H1 (cell line): ENCODE data around the gene FAF2. TPM values are rescaled to one million over a fixed set of nuclear protein-coding genes. Genes with fewer than 3 reads are reported as not detected.

Experiments
- CTCF ChIA-PET: fragments of 300-600 bp; sonication (Branson Sonifier 250); formaldehyde crosslinking; loops from one replicate; lab custom pipeline; 2021; ENCODE audit not compliant: partially characterized antibody; lab: Charles Lee
- POLR2A ChIA-PET: fragments of 300-600 bp; sonication (Branson Sonifier 250); formaldehyde crosslinking; loops from one replicate; lab custom pipeline; 2021; ENCODE audit warnings: inconsistent platforms; ENCODE audit not compliant: partially characterized antibody; lab: Charles Lee
- DNase-seq, 2 experiments: peaks; one replicate each; pipeline versions ENCODE4 v3.0.0 to v3.0.0-alpha.2; 2010 to 2022; ENCODE audit warnings: low spot score in 2 of 2, low read depth in 1 of 2, mixed read lengths in 1 of 2
- FAIRE-seq: peaks from 2 replicates; lab custom pipeline; 2011; peaks lifted over from hg19 to GRCh38; lab: Jason Lieb, UNC
- H2AFZ ChIP-seq: 2 replicates; pipeline ENCODE4 v1.8.1; 2012; ENCODE audit warnings: low read length, inconsistent platforms
- H2AK5ac ChIP-seq: 2 replicates; pipeline ENCODE4 v1.6.1; 2013; ENCODE audit warnings: low read depth, low read length
- H2BK120ac ChIP-seq: replicated peaks from 2 replicates; pipeline ENCODE3; 2013; ENCODE audit warnings: low read depth, low read length, inconsistent platforms
- H2BK12ac ChIP-seq: 2 replicates; pipeline ENCODE4 v1.6.1; 2013; ENCODE audit warnings: low read depth, low read length
- H2BK15ac ChIP-seq: 2 replicates; pipeline ENCODE4 v1.6.1; 2013; ENCODE audit warnings: low read length
- H2BK20ac ChIP-seq: 2 replicates; pipeline ENCODE4 v1.6.1; 2013; ENCODE audit warnings: low read length
- H2BK5ac ChIP-seq: 2 replicates; pipeline ENCODE4 v1.6.1; 2013; ENCODE audit warnings: low read depth, low read length
- H3K14ac ChIP-seq: 2 replicates; pipeline ENCODE4 v1.6.1; 2013; ENCODE audit warnings: inconsistent platforms; ENCODE audit not compliant: insufficient read length
- H3K18ac ChIP-seq: 2 replicates; pipeline ENCODE4 v1.6.1; 2013; ENCODE audit warnings: low read length; ENCODE audit errors: extremely low read depth
- H3K23ac ChIP-seq: 2 replicates; pipeline ENCODE4 v1.6.1; 2013; ENCODE audit warnings: inconsistent platforms; ENCODE audit not compliant: insufficient read length
- H3K23me2 ChIP-seq: 2 replicates; pipeline ENCODE4 v1.6.1; 2013; ENCODE audit warnings: low read depth, low read length
- H3K27ac ChIP-seq: 2 replicates; pipeline ENCODE4 v1.6.1; 2011; ENCODE audit warnings: low read depth, low read length, inconsistent platforms
- H3K27me3 ChIP-seq, 4 experiments: replicated peaks in 1 of 4; 1 replicate in 1 of 4; 2 replicates in 3 of 4; pipeline versions ENCODE4 v1.6.1 to v1.8.1; 2011 to 2013; ENCODE audit warnings: low read length in 3 of 4, mild to moderate bottlenecking in 3 of 4, inconsistent platforms in 2 of 4, mixed read lengths in 2 of 4, moderate library complexity in 1 of 4; ENCODE audit not compliant: control insufficient read depth in 3 of 4, insufficient read depth in 3 of 4; ENCODE audit errors: extremely low read depth in 1 of 4
- H3K36me3 ChIP-seq, 4 experiments: 2 replicates each; pipeline versions ENCODE4 v1.6.1 to v1.8.1; 2011 to 2013; ENCODE audit warnings: mild to moderate bottlenecking in 4 of 4, low read length in 3 of 4, moderate library complexity in 2 of 4, control low read depth in 1 of 4, inconsistent platforms in 1 of 4; ENCODE audit not compliant: insufficient read depth in 4 of 4, control insufficient read depth in 2 of 4
- H3K4ac ChIP-seq: replicated peaks from 2 replicates; pipeline ENCODE3; 2013; ENCODE audit warnings: low read length, low read depth, mixed read lengths, inconsistent platforms; ENCODE audit not compliant: insufficient read length
- H3K4me1 ChIP-seq, 4 experiments: replicated peaks in 1 of 4; 1 replicate in 1 of 4; 2 replicates in 3 of 4; pipeline versions ENCODE4 v1.6.1 to v1.8.1; 2011 to 2013; ENCODE audit warnings: low read length in 3 of 4, inconsistent platforms in 2 of 4, mixed read lengths in 1 of 4; ENCODE audit not compliant: insufficient read depth in 4 of 4, control insufficient read depth in 3 of 4
- H3K4me2 ChIP-seq, 2 experiments: 2 replicates each; pipeline versions ENCODE4 v1.6.1 to v1.8.1; 2011 to 2013; ENCODE audit warnings: low read depth in 2 of 2, low read length in 2 of 2, control low read depth in 1 of 2, inconsistent platforms in 1 of 2, mild to moderate bottlenecking in 1 of 2; ENCODE audit not compliant: insufficient read depth in 1 of 2
- H3K4me3 ChIP-seq, 4 experiments: fragments of 200-600, 300-600 bp in 1 of 4; sonication (generic), shearing (Covaris generic), sonication (Bioruptor Twin) in 1 of 4; 2 replicates each; pipeline versions ENCODE4 v1.5.1 to v1.8.1; 2011 to 2016; ENCODE audit warnings: low read length in 4 of 4, low read depth in 3 of 4, control low read depth in 2 of 4, inconsistent platforms in 2 of 4, mild to moderate bottlenecking in 2 of 4, mixed read lengths in 1 of 4, moderate library complexity in 1 of 4; ENCODE audit not compliant: insufficient read depth in 2 of 4; ENCODE audit errors: extremely low read depth in 1 of 4
- H3K56ac ChIP-seq: replicated peaks from 2 replicates; pipeline ENCODE3; 2013; ENCODE audit warnings: low read depth, mild to moderate bottlenecking, mixed read lengths, low read length, inconsistent platforms; ENCODE audit not compliant: insufficient read length
- H3K79me1 ChIP-seq: 2 replicates; pipeline ENCODE4 v1.6.1; 2013; ENCODE audit warnings: low read depth, low read length, control low read depth
- H3K79me2 ChIP-seq, 2 experiments: 2 replicates each; pipeline versions ENCODE4 v1.6.1 to v1.8.1; 2012 to 2013; ENCODE audit warnings: low read length in 2 of 2, mild to moderate bottlenecking in 2 of 2, inconsistent platforms in 1 of 2; ENCODE audit not compliant: insufficient read depth in 2 of 2, control insufficient read depth in 1 of 2
- H3K9ac ChIP-seq, 4 experiments: replicated peaks in 1 of 4; 1 replicate in 1 of 4; 2 replicates in 3 of 4; pipeline versions ENCODE4 v1.6.1 to v1.8.1; 2011 to 2013; ENCODE audit warnings: low read depth in 3 of 4, low read length in 3 of 4, control low read depth in 2 of 4, mild to moderate bottlenecking in 2 of 4, moderate library complexity in 2 of 4, inconsistent platforms in 1 of 4; ENCODE audit errors: extremely low read depth in 1 of 4
- H3K9me3 ChIP-seq, 2 experiments: 2 replicates each; pipeline versions ENCODE4 v1.6.1 to v1.8.1; 2012 to 2013; ENCODE audit warnings: mild to moderate bottlenecking in 2 of 2, moderate library complexity in 2 of 2, control low read depth in 1 of 2, inconsistent platforms in 1 of 2, low read depth in 1 of 2, low read length in 1 of 2, mixed read lengths in 1 of 2; ENCODE audit not compliant: insufficient read depth in 2 of 2
- H4K20me1 ChIP-seq, 2 experiments: replicated peaks in 1 of 2; 2 replicates each; pipeline versions ENCODE3 to v1.8.1; 2011 to 2013; ENCODE audit warnings: inconsistent platforms in 2 of 2, low read length in 2 of 2, mild to moderate bottlenecking in 1 of 2; ENCODE audit not compliant: insufficient read depth in 2 of 2, control insufficient read depth in 1 of 2
- H4K5ac ChIP-seq: 2 replicates; pipeline ENCODE4 v1.6.1; 2013; ENCODE audit warnings: low read length, low read depth, mixed read lengths, inconsistent platforms; ENCODE audit not compliant: insufficient read length
- H4K8ac ChIP-seq: 2 replicates; pipeline ENCODE4 v1.8.0; 2013; ENCODE audit warnings: mild to moderate bottlenecking, moderate library complexity, low read length, inconsistent platforms; ENCODE audit not compliant: insufficient read depth; ENCODE audit errors: extremely low read depth
- H4K91ac ChIP-seq: replicated peaks from 2 replicates; pipeline ENCODE3; 2013; ENCODE audit warnings: low read length, mixed read lengths, inconsistent platforms; ENCODE audit not compliant: insufficient read length
- CTBP2 ChIP-seq: IDR thresholded peaks from 2 replicates; pipeline ENCODE4 v1.7.0; 2011; ENCODE audit warnings: borderline replicate concordance, mild to moderate bottlenecking, moderate library complexity, mixed read lengths, low read length; ENCODE audit not compliant: insufficient read depth, insufficient read length
- E2F6 ChIP-seq: IDR thresholded peaks from 2 replicates; pipeline ENCODE4 v1.6.1; 2012; ENCODE audit warnings: inconsistent platforms
- HDAC2 ChIP-seq, 2 experiments: fragments of 300-600 bp in 1 of 2; sonication (generic) in 1 of 2; IDR thresholded peaks; 2 replicates each; pipeline ENCODE4 v1.6.1; 2011 to 2012; ENCODE audit warnings: low read depth in 2 of 2, low read length in 2 of 2, mild to moderate bottlenecking in 2 of 2, moderate library complexity in 2 of 2, borderline replicate concordance in 1 of 2, inconsistent platforms in 1 of 2
- POU5F1 ChIP-seq: IDR thresholded peaks from 2 replicates; pipeline ENCODE4 v1.6.1; 2011; ENCODE audit warnings: low read depth, mild to moderate bottlenecking, low read length, moderate library complexity
- SAP30 ChIP-seq: fragments of 300-600 bp; sonication (generic); IDR thresholded peaks from 2 replicates; pipeline ENCODE4 v1.7.1; 2012; ENCODE audit warnings: low read length, moderate library complexity, mild to moderate bottlenecking, inconsistent platforms; ENCODE audit not compliant: insufficient read depth, insufficient replicate concordance
- YY1 ChIP-seq: IDR thresholded peaks from 2 replicates; pipeline ENCODE4 v1.6.1; 2011; ENCODE audit warnings: low read depth, mild to moderate bottlenecking, low read length
- WGBS, 2 experiments: shearing (Covaris generic) in 1 of 2; methylation state at CpG; one replicate each; pipeline versions ENCODE4 v1.1.6 to v1.1.7; 2013 to 2015; ENCODE audit warnings: low lambda C conversion rate in 2 of 2, mixed read lengths in 2 of 2, inconsistent platforms in 1 of 2, low coverage in 1 of 2, missing lambda C conversion rate in 1 of 2; ENCODE audit not compliant: insufficient replicate concordance in 2 of 2, insufficient coverage in 1 of 2, insufficient read length in 1 of 2; ENCODE audit errors: extremely low coverage in 1 of 2, missing lambda C conversion rate in 1 of 2; 5-methylcytosine and 5-hydroxymethylcytosine counted together
- polyA plus RNA-seq, 7 experiments: library from polyadenylated mRNA; depleted of rRNA in 3 of 7; stranded (reverse) in 5 of 7; unstranded in 2 of 7; fragments of >200 nt in 5 of 7; fragments of 200-250 nt in 2 of 7; gene quantifications; 1 replicate in 5 of 7; 2 replicates in 1 of 7; 4 replicates in 1 of 7; pipeline versions ENCODE4 v1.2.1 to v1.2.3, GENCODE V29; 2011 to 2013; ENCODE audit warnings: missing spikeins in 2 of 7, mixed read lengths in 2 of 7
- total RNA-seq: library from RNA; stranded (reverse); fragmentation: NEBNext Ultra II Directional; extraction: Animal tissue kit (Norgen Biotek cat#: 25700); gene quantifications from 2 replicates; pipeline ENCODE4 v1.2.1, GENCODE V29; 2021

FAF2 gene
- total and polyA plus RNA-seq, 2 of the 8 experiments (the other 6 are each of a cell fraction or from before 2014, with no cell fraction given) = 20.8 to 35.8 TPM

- Histone ChIP-seq H4K91ac (no peak overlapping the region), H3K56ac (no peak overlapping the region), H3K27me3 (no peaks in the 10 kb centered on the region), H4K8ac (no peak overlapping the region), H3K23me2 (no peaks in the 10 kb centered on the region), H4K5ac (no peak overlapping the region), H2AK5ac (no peak overlapping the region), H2BK120ac (no peak overlapping the region), H2BK15ac (no peak overlapping the region), H3K18ac (no peak overlapping the region), H3K14ac (no peak overlapping the region), H2AFZ (no peak overlapping the region), H3K79me1 (peaks cover 3% of the 10 kb centered on the region), H3K9me3 (no peaks in the 10 kb centered on the region), H3K23ac (no peak overlapping the region), H3K9ac (no peak overlapping the region), H4K20me1 (peaks cover 7 to 12% of the 10 kb centered on the region in 2 experiments), H3K79me2 (no peaks in the 10 kb centered on the region), H2BK5ac (no peak overlapping the region), H3K4me2 (no peak overlapping the region), H3K4ac (no peak overlapping the region), H3K4me3 (no peak overlapping the region), H3K27ac (no peak overlapping the region), H3K36me3 (peaks cover 14 to 28% (median 22%) of the 10 kb centered on the region in 4 experiments; a peak in 7 of 8 replicates), H3K4me1 (no peaks in the 10 kb centered on the region; a peak in 1 of 7 replicates), H2BK12ac (no peak overlapping the region), H2BK20ac (no peak overlapping the region)
- ChIA-PET POLR2A (interaction anchor here (0.6 to 26.0 kb wide), 7 partner anchors 12 to 77 kb away, joined by 3 to 458 read pairs (median 4); partner anchors contain the start of gene RNF44), CTCF (interaction anchor here (0.6 to 0.9 kb wide), 3 partner anchors 18 to 703 kb away, joined by 3 to 4 read pairs (median 3); no protein-coding TSS in a partner anchor)
- no peak for DNase-seq
- 99% methylated on average over 14 of the region's 15 CpGs; no CpG with 5 or more reads in 1 of the 2 experiments for WGBS, 2 experiments
- FAIRE-seq = no peak
- no peak for TF ChIP-seq POU5F1
- TF ChIP-seq YY1 = no peak
- no peak for TF ChIP-seq HDAC2 (IDR thresholded peaks at IDR 0.05; ENCODE audit: borderline replicate concordance in 1 of 2, low read depth in 2 of 2, low read length in 2 of 2)
- TF ChIP-seq SAP30 = no peak
- no peak for TF ChIP-seq CTBP2
- TF ChIP-seq E2F6 = no peak
Measured at GRCh38 chr5:176524987-176525386, 76.8 kb downstream of the FAF2 start.
